GM23338 (cell line): ENCODE measurements around the gene FUT7. TPM values are rescaled to one million over a fixed set of nuclear protein-coding genes. Genes with fewer than 3 reads are reported as not detected.

Experiments used
- ATAC-seq: fragments of 200-7000 bp; cut with Tn5 transposase; 3 replicates; pipeline ENCODE4 v1.9.1; 2020
- DNase-seq: peaks from one replicate; pipeline ENCODE4 v3.0.0-alpha.2; 2015; ENCODE audit warnings: low spot score
- H2AFZ ChIP-seq: fragments of 200-600 bp; sonication (generic); 2 replicates; pipeline ENCODE4 v1.8.0; 2016; ENCODE audit warnings: antibody characterized with exemption, mild to moderate bottlenecking, moderate library complexity
- H3F3A ChIP-seq: fragments of 200-600 bp; sonication (generic); replicated peaks from 2 replicates; pipeline ENCODE4 v1.8.0; 2017; ENCODE audit warnings: antibody characterized with exemption, mixed run types, low read depth
- H3K27ac ChIP-seq: fragments of 200-600 bp; sonication (generic); 2 replicates; pipeline ENCODE4 v1.6.1; 2016; ENCODE audit warnings: low read depth
- H3K27me3 ChIP-seq: fragments of 200-600 bp; sonication (generic); 2 replicates; pipeline ENCODE4 v1.8.0; 2016; ENCODE audit warnings: mild to moderate bottlenecking, mixed run types, moderate library complexity; ENCODE audit not compliant: insufficient read depth
- H3K36me3 ChIP-seq: fragments of 200-600 bp; sonication (generic); 2 replicates; pipeline ENCODE4 v1.8.0; 2016; ENCODE audit warnings: mild to moderate bottlenecking; ENCODE audit not compliant: insufficient read depth
- H3K4me1 ChIP-seq: fragments of 200-600 bp; sonication (generic); 2 replicates; pipeline ENCODE4 v1.8.0; 2016; ENCODE audit warnings: mild to moderate bottlenecking, moderate library complexity; ENCODE audit not compliant: insufficient read depth
- H3K4me2 ChIP-seq: fragments of 200-600 bp; sonication (generic); 2 replicates; pipeline ENCODE4 v1.7.1; 2017; ENCODE audit warnings: mixed run types
- H3K4me3 ChIP-seq: fragments of 200-600 bp; sonication (generic); 2 replicates; pipeline ENCODE4 v1.6.1; 2016; ENCODE audit warnings: mixed run types
- H3K79me2 ChIP-seq: fragments of 200-600 bp; sonication (generic); replicated peaks from 2 replicates; pipeline ENCODE4 v1.8.0; 2017; ENCODE audit warnings: mild to moderate bottlenecking; ENCODE audit not compliant: insufficient read depth
- H3K9me2 ChIP-seq: fragments of 200-600 bp; sonication (generic); 2 replicates; pipeline ENCODE4 v1.8.0; 2017; ENCODE audit not compliant: insufficient read depth
- H4K20me1 ChIP-seq: fragments of 200-600 bp; sonication (generic); replicated peaks from 2 replicates; pipeline ENCODE4 v1.8.0; 2017; ENCODE audit warnings: mild to moderate bottlenecking; ENCODE audit not compliant: insufficient read depth
- H3K27ac Mint-ChIP-seq: 2 replicates; pipeline ENCODE4 v1.8.0; 2020; ENCODE audit warnings: inconsistent platforms, mild to moderate bottlenecking, moderate library complexity, mixed read lengths
- H3K27me3 Mint-ChIP-seq: 3 replicates; pipeline ENCODE4 v1.8.0; 2022; ENCODE audit warnings: low read depth, mild to moderate bottlenecking, moderate library complexity, mixed read lengths, inconsistent platforms; ENCODE audit not compliant: insufficient read depth, poor library complexity
- H3K36me3 Mint-ChIP-seq: 3 replicates; pipeline ENCODE4 v1.8.0; 2021; ENCODE audit warnings: low read depth, mild to moderate bottlenecking, inconsistent platforms, moderate library complexity, mixed read lengths
- H3K4me1 Mint-ChIP-seq: 3 replicates; pipeline ENCODE4 v1.8.0; 2020; ENCODE audit warnings: mild to moderate bottlenecking, inconsistent platforms, mixed read lengths
- H3K4me3 Mint-ChIP-seq: 3 replicates; pipeline ENCODE4 v1.8.0; 2021; ENCODE audit warnings: moderate library complexity, mild to moderate bottlenecking, inconsistent platforms, mixed read lengths
- H3K9me3 Mint-ChIP-seq: 3 replicates; pipeline ENCODE4 v1.8.0; 2020; ENCODE audit warnings: moderate library complexity, mild to moderate bottlenecking, inconsistent platforms, mixed read lengths
- ETS1 ChIP-seq: IDR thresholded peaks from 2 replicates; pipeline ENCODE4 v1.6.1; 2016; ENCODE audit warnings: antibody characterized with exemption
- EZH2 ChIP-seq: fragments of 200-600 bp; sonication (generic); IDR thresholded peaks from one replicate; pipeline ENCODE4 v1.8.0; 2017; ENCODE audit warnings: antibody characterized with exemption, mild to moderate bottlenecking, low read depth; ENCODE audit not compliant: unreplicated experiment
- EZH2phosphoT487 ChIP-seq: fragments of 200-600 bp; sonication (generic); IDR thresholded peaks from one replicate; pipeline ENCODE4 v1.8.1; 2018; ENCODE audit warnings: antibody characterized with exemption; ENCODE audit not compliant: unreplicated experiment
- NANOG ChIP-seq: IDR thresholded peaks from 2 replicates; pipeline ENCODE4 v1.6.1; 2016; ENCODE audit warnings: antibody characterized with exemption, borderline replicate concordance
- POLR2AphosphoS5 ChIP-seq: IDR thresholded peaks from 2 replicates; pipeline ENCODE4 v1.6.1; 2016; ENCODE audit warnings: antibody characterized with exemption, low read depth
- REST ChIP-seq: IDR thresholded peaks from one replicate; pipeline ENCODE4 v1.6.1; 2018; ENCODE audit warnings: antibody characterized with exemption; ENCODE audit not compliant: unreplicated experiment
- STAT1 ChIP-seq: IDR thresholded peaks from one replicate; pipeline ENCODE4 v1.6.1; 2016; ENCODE audit warnings: antibody characterized with exemption; ENCODE audit not compliant: unreplicated experiment
- polyA plus RNA-seq: library from polyadenylated mRNA; unstranded; fragments of >200 nt; fragmentation: Nextera tagmentation; extraction: Ambion mirVana; gene quantifications from 2 replicates; pipeline ENCODE4 v1.2.1, GENCODE V29; 2016
- total RNA-seq: library from RNA; depleted of rRNA; stranded (reverse); fragments of >200 nt; shearing (Covaris generic); gene quantifications from 2 replicates; pipeline ENCODE4 v1.2.3, GENCODE V29; 2014
- TF ChIP-seq, protein P1 (sequence below), 2 experiments: fragments of 200-600 bp in 1 of 2; sonication (generic) in 1 of 2; conservative IDR thresholded peaks; 2 replicates each; pipeline versions ENCODE4 v1.5.1 to v1.6.1; 2016 to 2017; ENCODE audit warnings: antibody characterized with exemption in 2 of 2, low read depth in 2 of 2, mild to moderate bottlenecking in 2 of 2, moderate library complexity in 1 of 2
- TF ChIP-seq, protein P2 (sequence below): fragments of 250-450 bp; sonication (Bioruptor Pico); IDR thresholded peaks from 2 replicates; pipeline ENCODE4 v1.5.0; 2020; ENCODE audit warnings: mild to moderate bottlenecking, moderate library complexity

The FUT7 gene
- total and polyA plus RNA-seq, 2 experiments from 2014 or later, result not detected

- Histone ChIP-seq H3K4me2 (no peak overlapping the region), H3K27me3 (no peaks in the 10 kb centered on the region), H2AFZ (no peak overlapping the region), H3K36me3 (no peaks in the 10 kb centered on the region), H3F3A (no peaks in the 10 kb centered on the region), H3K4me3 (no peak overlapping the region), H3K9me2 (no peaks in the 10 kb centered on the region), H3K27ac (no peak overlapping the region), H3K4me1 (no peaks in the 10 kb centered on the region), H4K20me1 (no peaks in the 10 kb centered on the region), H3K79me2 (no peaks in the 10 kb centered on the region)
- Mint-ChIP-seq H3K27me3 (peaks cover 4% of the 10 kb centered on the region), H3K9me3 (no peaks in the 10 kb centered on the region), H3K4me3 (no peak overlapping the region), H3K36me3 (peaks cover 2% of the 10 kb centered on the region; the same call in 1 of the 3 replicates), H3K4me1 (no peaks in the 10 kb centered on the region), H3K27ac (no peak overlapping the region)
- TF ChIP-seq EZH2phosphoT487 (no peak), NANOG (no peak), ETS1 (no peak), STAT1 (no peak), EZH2 (no peak), REST (no peak), POLR2AphosphoS5 (no peak)
- TF ChIP-seq, protein P1, sequence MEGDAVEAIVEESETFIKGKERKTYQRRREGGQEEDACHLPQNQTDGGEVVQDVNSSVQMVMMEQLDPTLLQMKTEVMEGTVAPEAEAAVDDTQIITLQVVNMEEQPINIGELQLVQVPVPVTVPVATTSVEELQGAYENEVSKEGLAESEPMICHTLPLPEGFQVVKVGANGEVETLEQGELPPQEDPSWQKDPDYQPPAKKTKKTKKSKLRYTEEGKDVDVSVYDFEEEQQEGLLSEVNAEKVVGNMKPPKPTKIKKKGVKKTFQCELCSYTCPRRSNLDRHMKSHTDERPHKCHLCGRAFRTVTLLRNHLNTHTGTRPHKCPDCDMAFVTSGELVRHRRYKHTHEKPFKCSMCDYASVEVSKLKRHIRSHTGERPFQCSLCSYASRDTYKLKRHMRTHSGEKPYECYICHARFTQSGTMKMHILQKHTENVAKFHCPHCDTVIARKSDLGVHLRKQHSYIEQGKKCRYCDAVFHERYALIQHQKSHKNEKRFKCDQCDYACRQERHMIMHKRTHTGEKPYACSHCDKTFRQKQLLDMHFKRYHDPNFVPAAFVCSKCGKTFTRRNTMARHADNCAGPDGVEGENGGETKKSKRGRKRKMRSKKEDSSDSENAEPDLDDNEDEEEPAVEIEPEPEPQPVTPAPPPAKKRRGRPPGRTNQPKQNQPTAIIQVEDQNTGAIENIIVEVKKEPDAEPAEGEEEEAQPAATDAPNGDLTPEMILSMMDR (conservative IDR thresholded peaks at IDR 0.05; ENCODE audit: low read depth in 2 of 2), result no peak
- TF ChIP-seq, protein P2, sequence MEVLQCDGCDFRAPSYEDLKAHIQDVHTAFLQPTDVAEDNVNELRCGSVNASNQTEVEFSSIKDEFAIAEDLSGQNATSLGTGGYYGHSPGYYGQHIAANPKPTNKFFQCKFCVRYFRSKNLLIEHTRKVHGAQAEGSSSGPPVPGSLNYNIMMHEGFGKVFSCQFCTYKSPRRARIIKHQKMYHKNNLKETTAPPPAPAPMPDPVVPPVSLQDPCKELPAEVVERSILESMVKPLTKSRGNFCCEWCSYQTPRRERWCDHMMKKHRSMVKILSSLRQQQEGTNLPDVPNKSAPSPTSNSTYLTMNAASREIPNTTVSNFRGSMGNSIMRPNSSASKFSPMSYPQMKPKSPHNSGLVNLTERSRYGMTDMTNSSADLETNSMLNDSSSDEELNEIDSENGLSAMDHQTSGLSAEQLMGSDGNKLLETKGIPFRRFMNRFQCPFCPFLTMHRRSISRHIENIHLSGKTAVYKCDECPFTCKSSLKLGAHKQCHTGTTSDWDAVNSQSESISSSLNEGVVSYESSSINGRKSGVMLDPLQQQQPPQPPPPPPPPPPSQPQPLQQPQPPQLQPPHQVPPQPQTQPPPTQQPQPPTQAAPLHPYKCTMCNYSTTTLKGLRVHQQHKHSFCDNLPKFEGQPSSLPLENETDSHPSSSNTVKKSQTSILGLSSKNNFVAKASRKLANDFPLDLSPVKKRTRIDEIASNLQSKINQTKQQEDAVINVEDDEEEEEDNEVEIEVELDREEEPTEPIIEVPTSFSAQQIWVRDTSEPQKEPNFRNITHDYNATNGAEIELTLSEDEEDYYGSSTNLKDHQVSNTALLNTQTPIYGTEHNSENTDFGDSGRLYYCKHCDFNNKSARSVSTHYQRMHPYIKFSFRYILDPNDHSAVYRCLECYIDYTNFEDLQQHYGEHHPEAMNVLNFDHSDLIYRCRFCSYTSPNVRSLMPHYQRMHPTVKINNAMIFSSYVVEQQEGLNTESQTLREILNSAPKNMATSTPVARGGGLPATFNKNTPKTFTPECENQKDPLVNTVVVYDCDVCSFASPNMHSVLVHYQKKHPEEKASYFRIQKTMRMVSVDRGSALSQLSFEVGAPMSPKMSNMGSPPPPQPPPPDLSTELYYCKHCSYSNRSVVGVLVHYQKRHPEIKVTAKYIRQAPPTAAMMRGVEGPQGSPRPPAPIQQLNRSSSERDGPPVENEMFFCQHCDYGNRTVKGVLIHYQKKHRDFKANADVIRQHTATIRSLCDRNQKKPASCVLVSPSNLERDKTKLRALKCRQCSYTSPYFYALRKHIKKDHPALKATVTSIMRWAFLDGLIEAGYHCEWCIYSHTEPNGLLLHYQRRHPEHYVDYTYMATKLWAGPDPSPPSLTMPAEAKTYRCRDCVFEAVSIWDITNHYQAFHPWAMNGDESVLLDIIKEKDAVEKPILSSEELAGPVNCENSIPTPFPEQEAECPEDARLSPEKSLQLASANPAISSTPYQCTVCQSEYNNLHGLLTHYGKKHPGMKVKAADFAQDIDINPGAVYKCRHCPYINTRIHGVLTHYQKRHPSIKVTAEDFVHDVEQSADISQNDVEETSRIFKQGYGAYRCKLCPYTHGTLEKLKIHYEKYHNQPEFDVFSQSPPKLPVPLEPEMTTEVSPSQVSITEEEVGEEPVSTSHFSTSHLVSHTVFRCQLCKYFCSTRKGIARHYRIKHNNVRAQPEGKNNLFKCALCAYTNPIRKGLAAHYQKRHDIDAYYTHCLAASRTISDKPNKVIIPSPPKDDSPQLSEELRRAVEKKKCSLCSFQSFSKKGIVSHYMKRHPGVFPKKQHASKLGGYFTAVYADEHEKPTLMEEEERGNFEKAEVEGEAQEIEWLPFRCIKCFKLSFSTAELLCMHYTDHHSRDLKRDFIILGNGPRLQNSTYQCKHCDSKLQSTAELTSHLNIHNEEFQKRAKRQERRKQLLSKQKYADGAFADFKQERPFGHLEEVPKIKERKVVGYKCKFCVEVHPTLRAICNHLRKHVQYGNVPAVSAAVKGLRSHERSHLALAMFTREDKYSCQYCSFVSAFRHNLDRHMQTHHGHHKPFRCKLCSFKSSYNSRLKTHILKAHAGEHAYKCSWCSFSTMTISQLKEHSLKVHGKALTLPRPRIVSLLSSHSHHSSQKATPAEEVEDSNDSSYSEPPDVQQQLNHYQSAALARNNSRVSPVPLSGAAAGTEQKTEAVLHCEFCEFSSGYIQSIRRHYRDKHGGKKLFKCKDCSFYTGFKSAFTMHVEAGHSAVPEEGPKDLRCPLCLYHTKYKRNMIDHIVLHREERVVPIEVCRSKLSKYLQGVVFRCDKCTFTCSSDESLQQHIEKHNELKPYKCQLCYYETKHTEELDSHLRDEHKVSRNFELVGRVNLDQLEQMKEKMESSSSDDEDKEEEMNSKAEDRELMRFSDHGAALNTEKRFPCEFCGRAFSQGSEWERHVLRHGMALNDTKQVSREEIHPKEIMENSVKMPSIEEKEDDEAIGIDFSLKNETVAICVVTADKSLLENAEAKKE (CRISPR knock-in tag), result no peak
- no peak for ATAC-seq
- DNase-seq, result no peak
Measured at GRCh38 chr9:137016436-137016835, 15.5 kb downstream of the FUT7 start.
